NCI-H1048 (cell line): ENCODE measurements around the gene MAP7D2.
"Not testable (repeated sequence)": the region's sequence is repeated elsewhere in the genome, so short reads cannot be mapped to it uniquely, and the experiment has no call there.

Experiments
- DNase-seq: peaks from one replicate; lab custom pipeline; 2025; lab: John Stamatoyannopoulos, UW

The MAP7D2 gene

GRCh38 chrX:20116577-20117240 lies at the start of gene MAP7D2:
Gene MAP7D2, minus strand, starts transcription at chrX:20116907. Its CDS starts 28 bp downstream, at chrX:20116879.
- DNase-seq, result no peak

- not testable (repeated sequence) for DNase-seq
Measured at GRCh38 chrX:20162516-20162915, 45.8 kb upstream of the MAP7D2 start.

GRCh38 chrX:20159797-20160385 lies 43.2 kb upstream of the MAP7D2 start:
- no peak for DNase-seq

GRCh38 chrX:20151689-20152088 lies 35.0 kb upstream of the MAP7D2 start:
- DNase-seq, result no peak

- DNase-seq, result no peak
Measured at GRCh38 chrX:20149326-20149725, 32.6 kb upstream of the MAP7D2 start.

- DNase-seq, result no peak
Measured at GRCh38 chrX:20147561-20147960, 30.9 kb upstream of the MAP7D2 start.

- DNase-seq, result no peak
Measured at GRCh38 chrX:20144491-20144890, 27.8 kb upstream of the MAP7D2 start.

GRCh38 chrX:20143561-20143960 lies 26.9 kb upstream of the MAP7D2 start:
- DNase-seq, result no peak

- DNase-seq, result no peak
Measured at GRCh38 chrX:20143111-20143510, 26.4 kb upstream of the MAP7D2 start.

GRCh38 chrX:20141281-20142220 lies 24.8 kb upstream of the MAP7D2 start, which contains the start of gene EIF1AX:
Gene EIF1AX, minus strand, starts transcription at chrX:20141838. Its CDS starts 198 bp downstream, at chrX:20141640.
- DNase-seq, result peak; percentile 97

GRCh38 chrX:20140420-20140819 lies 23.7 kb upstream of the MAP7D2 start:
- no peak for DNase-seq

GRCh38 chrX:20139966-20140365 lies 23.3 kb upstream of the MAP7D2 start:
- DNase-seq, result no peak

- DNase-seq, result no peak
Measured at GRCh38 chrX:20135944-20136343, 19.2 kb upstream of the MAP7D2 start.

GRCh38 chrX:20132666-20133065 lies 16.0 kb upstream of the MAP7D2 start:
- DNase-seq, result no peak

GRCh38 chrX:20130357-20130756 lies 13.7 kb upstream of the MAP7D2 start:
- no peak for DNase-seq

- DNase-seq, result no peak
Measured at GRCh38 chrX:20129547-20129946, 12.8 kb upstream of the MAP7D2 start.

- DNase-seq, result no peak
Measured at GRCh38 chrX:20128670-20129069, 12.0 kb upstream of the MAP7D2 start.

- DNase-seq, result not testable (repeated sequence)
Measured at GRCh38 chrX:20127440-20127839, 10.7 kb upstream of the MAP7D2 start.

- not testable (repeated sequence) for DNase-seq
Measured at GRCh38 chrX:20126833-20127232, 10.1 kb upstream of the MAP7D2 start.

GRCh38 chrX:20124964-20125363 lies 8.3 kb upstream of the MAP7D2 start:
- no peak for DNase-seq

- no peak for DNase-seq
Measured at GRCh38 chrX:20118065-20118824, 1.5 kb upstream of the MAP7D2 start.

- no peak for DNase-seq
Measured at GRCh38 chrX:20116087-20116576, 575 bp downstream of the MAP7D2 start.
